ENCODE measurements around the gene RPS14. TPM values are rescaled to one million over a fixed set of nuclear protein-coding genes. Genes with fewer than 3 reads are reported as not detected.

The RPS14 gene
- total and polyA plus RNA-seq, 9 of the 15 experiments (the other 6 are each of a cell fraction or from before 2014, with no cell fraction given) = 1,824 to 5,983 (median 3,017) TPM

GRCh38 chr5:150488519-150489359 lies 39.2 kb upstream of the RPS14 start (continued):
- TF ChIP-seq E2F6 (IDR thresholded peaks at IDR 0.05; ENCODE audit: borderline replicate concordance in 1 of 2, extremely low read depth in 1 of 2, insufficient read depth in 1 of 2, insufficient read length in 1 of 2, low read depth in 1 of 2, low read length in 1 of 2, poor library complexity in 1 of 2, severe bottlenecking in 1 of 2) = peak in 1 of 2 experiments; percentile 17
- TF ChIP-seq PRDM10 (IDR thresholded peaks at IDR 0.05; ENCODE audit: partially characterized antibody) = peak; percentile 32
- TF ChIP-seq SMARCE1 (IDR thresholded peaks at IDR 0.05) = no peak
- no peak for TF ChIP-seq FOXM1 (IDR thresholded peaks at IDR 0.05; ENCODE audit: low read depth)
- TF ChIP-seq FOXM1 (CRISPR knock-in tag; IDR thresholded peaks at IDR 0.05; ENCODE audit: low read depth) = no peak
- TF ChIP-seq LCOR (CRISPR knock-in tag; IDR thresholded peaks at IDR 0.05) = no peak; the same call in 1 of the 2 replicates
- TF ChIP-seq ZNF431 (CRISPR knock-in tag; IDR thresholded peaks at IDR 0.05) = no peak
- TF ChIP-seq DACH1 (IDR thresholded peaks at IDR 0.05; ENCODE audit: partially characterized antibody) = no peak
- TF ChIP-seq ZBTB1 (CRISPR knock-in tag; IDR thresholded peaks at IDR 0.05; ENCODE audit: borderline replicate concordance, low read depth) = no peak
- TF ChIP-seq POLR3A (IDR thresholded peaks at IDR 0.05; ENCODE audit: borderline replicate concordance, extremely low read depth, insufficient read depth, insufficient read length) = no peak
- TF ChIP-seq CUX1 (CRISPR knock-in tag; IDR thresholded peaks at IDR 0.05) = no peak
- peak in 1 of 2 experiments; percentile 41; a peak in 1 of 3 replicates for TF ChIP-seq CBX3 (IDR thresholded peaks at IDR 0.05; ENCODE audit: borderline replicate concordance in 1 of 2, low read length in 2 of 2)
